Measurements from ENCODE around the gene SMYD3. TPM values are rescaled to one million over a fixed set of nuclear protein-coding genes. Genes with fewer than 3 reads are reported as not detected.

The SMYD3 gene
- total and polyA plus RNA-seq, 2 donors (not counting 1 experiment from before 2014, with no cell fraction given) = 9.7 to 37.2 TPM

GRCh38 chr1:246164764-246165163 lies 342.3 kb downstream of the SMYD3 start:
- no peak for DNase-seq
- Histone ChIP-seq H3K4me3 (ENCODE audit: control extremely low read depth in 1 of 5, extremely low read depth in 1 of 5, insufficient read depth in 1 of 5, low read depth in 2 of 5, low read length in 4 of 5) (no peak overlapping the region), H3K27me3 (replicated peaks in 1 of 4; ENCODE audit: control extremely low read depth in 1 of 4, control insufficient read depth in 3 of 4, insufficient read depth in 4 of 4, low read length in 3 of 4) (no peaks in the 10 kb centered on the region), H3K4me2 (replicated peaks; ENCODE audit: low read depth, low read length, poor library complexity, severe bottlenecking) (no peak overlapping the region), H3K4me1 (ENCODE audit: control insufficient read depth in 2 of 2, insufficient read depth in 2 of 2, low read length in 2 of 2) (no peaks in the 10 kb centered on the region), H3K9ac (ENCODE audit: low read length) (no peak overlapping the region), H4K20me1 (ENCODE audit: control insufficient read depth, insufficient read depth, low read length, poor library complexity, severe bottlenecking) (no peaks in the 10 kb centered on the region), H2AFZ (ENCODE audit: insufficient read depth, low read depth, low read length, poor library complexity, severe bottlenecking) (no peak overlapping the region), H3K9me3 (ENCODE audit: control extremely low read depth in 1 of 3, control insufficient read depth in 2 of 3, insufficient read depth in 1 of 3, low read length in 2 of 3) (no peaks in the 10 kb centered on the region), H3K27ac (ENCODE audit: low read length in 2 of 2) (no peak overlapping the region), H3K79me2 (ENCODE audit: control insufficient read depth, insufficient read depth, low read length) (no peaks in the 10 kb centered on the region), H3K36me3 (replicated peaks in 1 of 2; ENCODE audit: control extremely low read depth in 1 of 2, control insufficient read depth in 1 of 2, extremely low read depth in 1 of 2, insufficient read depth in 2 of 2, low read length in 1 of 2) (no peaks in the 10 kb centered on the region)
- H3K27ac Mint-ChIP-seq = no peak overlapping the region
- intact Hi-C loops (cut with micrococcal nuclease) = no loop called here
- H3K4me1 Mint-ChIP-seq = no peaks in the 10 kb centered on the region
- CTCF ChIA-PET = no interaction called here
- POLR2A ChIA-PET = no interaction called here
- 95% methylated on average over 8 of the region's 9 CpGs for WGBS (ENCODE audit: insufficient coverage)
- H3K27me3 Mint-ChIP-seq = no peaks in the 10 kb centered on the region
- no peak for ATAC-seq (ENCODE audit: low read depth)
- no peaks in the 10 kb centered on the region for H3K9me3 Mint-ChIP-seq (ENCODE audit: insufficient read depth)
- no peak overlapping the region for H3K4me3 Mint-ChIP-seq
- TF ChIP-seq EZH2 (IDR thresholded peaks at IDR 0.05; ENCODE audit: borderline replicate concordance, insufficient read depth, low read depth, low read length, poor library complexity, severe bottlenecking) (no peak), CTCF (IDR thresholded peaks at IDR 0.05) (no peak)

- Mint-ChIP-seq H3K4me3 (no peak overlapping the region), H3K27ac (no peak overlapping the region), H3K4me1 (peaks cover 1% of the 10 kb centered on the region), H3K9me3 (ENCODE audit: insufficient read depth) (no peaks in the 10 kb centered on the region), H3K27me3 (no peaks in the 10 kb centered on the region)
- H3K36me3 ChIP-seq (replicated peaks in 1 of 2; ENCODE audit: control extremely low read depth in 1 of 2, control insufficient read depth in 1 of 2, extremely low read depth in 1 of 2, insufficient read depth in 2 of 2, low read length in 1 of 2) = no peaks in the 10 kb centered on the region
- ChIA-PET CTCF (no interaction called here), POLR2A (no interaction called here)
- no peaks in the 10 kb centered on the region for H3K9me3 ChIP-seq (ENCODE audit: control extremely low read depth in 1 of 3, control insufficient read depth in 2 of 3, insufficient read depth in 1 of 3, low read length in 2 of 3)
- H3K4me1 ChIP-seq (ENCODE audit: control insufficient read depth in 2 of 2, insufficient read depth in 2 of 2, low read length in 2 of 2) = no peaks in the 10 kb centered on the region
- H2AFZ ChIP-seq (ENCODE audit: insufficient read depth, low read depth, low read length, poor library complexity, severe bottlenecking) = no peak overlapping the region
- H3K79me2 ChIP-seq (ENCODE audit: control insufficient read depth, insufficient read depth, low read length) = no peaks in the 10 kb centered on the region
- no peak for ATAC-seq (ENCODE audit: low read depth)
- no peaks in the 10 kb centered on the region for H4K20me1 ChIP-seq (ENCODE audit: control insufficient read depth, insufficient read depth, low read length, poor library complexity, severe bottlenecking)
- TF ChIP-seq CTCF (IDR thresholded peaks at IDR 0.05) (no peak), EZH2 (IDR thresholded peaks at IDR 0.05; ENCODE audit: borderline replicate concordance, insufficient read depth, low read depth, low read length, poor library complexity, severe bottlenecking) (no peak)
- no peaks in the 10 kb centered on the region for H3K27me3 ChIP-seq (replicated peaks in 1 of 4; ENCODE audit: control extremely low read depth in 1 of 4, control insufficient read depth in 3 of 4, insufficient read depth in 4 of 4, low read length in 3 of 4)
- no peak overlapping the region for H3K4me2 ChIP-seq (replicated peaks; ENCODE audit: low read depth, low read length, poor library complexity, severe bottlenecking)
- no CpG with 5 or more reads among the region's 1 CpG for WGBS (ENCODE audit: insufficient coverage)
- no peak overlapping the region for H3K9ac ChIP-seq (ENCODE audit: low read length)
- no peak for DNase-seq
- no peak overlapping the region for H3K4me3 ChIP-seq (ENCODE audit: control extremely low read depth in 1 of 5, extremely low read depth in 1 of 5, insufficient read depth in 1 of 5, low read depth in 2 of 5, low read length in 4 of 5)
- intact Hi-C loops (cut with micrococcal nuclease) = no loop called here
- no peak overlapping the region for H3K27ac ChIP-seq (ENCODE audit: low read length in 2 of 2)
Observed at GRCh38 chr1:246162560-246162959, 344.5 kb downstream of the SMYD3 start.
